ENCODE data around the gene L1TD1. TPM values are rescaled to one million over a fixed set of nuclear protein-coding genes. Genes with fewer than 3 reads are reported as not detected.
"Not testable (repeated sequence)": the region's sequence is repeated elsewhere in the genome, so short reads cannot be mapped to it uniquely, and the experiment has no call there.

L1TD1 gene
- total RNA-seq, 1 experiment from 2014 or later = 103 TPM

GRCh38 chr1:62218604-62219003 lies 24.0 kb downstream of the L1TD1 start:
- H3K36me3 ChIP-seq (replicated peaks; ENCODE audit: control insufficient read depth, insufficient read depth, low read length) = peaks cover 3% of the 10 kb centered on the region
- no peak overlapping the region for H3K4me3 ChIP-seq (ENCODE audit: insufficient read depth, low read depth, low read length)
- DNase-seq = no peak
- H3K27me3 ChIP-seq (ENCODE audit: control insufficient read depth, insufficient read depth, low read length) = no peaks in the 10 kb centered on the region

DNA sequence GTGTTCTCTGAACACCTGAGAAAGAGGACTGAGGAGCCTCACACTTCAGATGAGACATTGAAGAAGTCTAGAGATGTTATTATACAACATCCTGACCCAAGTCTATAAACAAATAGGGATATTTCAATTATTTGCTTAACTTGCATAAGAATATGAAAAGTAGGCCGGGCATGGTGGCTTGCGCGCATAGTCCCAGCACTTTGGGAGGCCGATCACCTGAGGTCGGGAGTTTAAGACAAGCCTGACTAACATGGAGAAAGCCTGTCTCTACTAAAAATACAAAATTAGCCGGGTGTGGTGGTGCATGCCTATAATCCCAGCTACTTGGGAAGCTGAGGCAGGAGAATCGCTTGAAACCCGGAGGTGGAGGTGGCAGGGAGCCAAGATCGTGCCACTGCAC lies 25.8 kb downstream of the L1TD1 start:
- DNase-seq; H3K4me3 ChIP-seq (ENCODE audit: insufficient read depth, low read depth, low read length); H3K27me3 ChIP-seq (ENCODE audit: control insufficient read depth, insufficient read depth, low read length); H3K36me3 ChIP-seq (replicated peaks; ENCODE audit: control insufficient read depth, insufficient read depth, low read length): not testable (repeated sequence)

- DNase-seq = no peak
- Histone ChIP-seq H3K36me3 (replicated peaks; ENCODE audit: control insufficient read depth, insufficient read depth, low read length) (peaks cover 4% of the 10 kb centered on the region), H3K4me3 (ENCODE audit: insufficient read depth, low read depth, low read length) (no peak overlapping the region), H3K27me3 (ENCODE audit: control insufficient read depth, insufficient read depth, low read length) (no peaks in the 10 kb centered on the region)
Measured at GRCh38 chr1:62221171-62221570, 26.5 kb downstream of the L1TD1 start.

GRCh38 chr1:62222321-62222720 lies 27.7 kb downstream of the L1TD1 start:
- no peak for DNase-seq

GRCh38 chr1:62224182-62224581 lies 29.5 kb downstream of the L1TD1 start:
- no peak overlapping the region for H3K4me3 ChIP-seq (ENCODE audit: insufficient read depth, low read depth, low read length)
- DNase-seq = no peak
- peaks cover 15% of the 10 kb centered on the region for H3K36me3 ChIP-seq (replicated peaks; ENCODE audit: control insufficient read depth, insufficient read depth, low read length)
- H3K27me3 ChIP-seq (ENCODE audit: control insufficient read depth, insufficient read depth, low read length) = no peaks in the 10 kb centered on the region

More at GRCh38 chr1:62222321-62222720, 27.7 kb downstream of the L1TD1 start:
- Histone ChIP-seq H3K27me3 (ENCODE audit: control insufficient read depth, insufficient read depth, low read length) (no peaks in the 10 kb centered on the region), H3K4me3 (ENCODE audit: insufficient read depth, low read depth, low read length) (no peak overlapping the region), H3K36me3 (replicated peaks; ENCODE audit: control insufficient read depth, insufficient read depth, low read length) (peaks cover 8% of the 10 kb centered on the region)

DNA sequence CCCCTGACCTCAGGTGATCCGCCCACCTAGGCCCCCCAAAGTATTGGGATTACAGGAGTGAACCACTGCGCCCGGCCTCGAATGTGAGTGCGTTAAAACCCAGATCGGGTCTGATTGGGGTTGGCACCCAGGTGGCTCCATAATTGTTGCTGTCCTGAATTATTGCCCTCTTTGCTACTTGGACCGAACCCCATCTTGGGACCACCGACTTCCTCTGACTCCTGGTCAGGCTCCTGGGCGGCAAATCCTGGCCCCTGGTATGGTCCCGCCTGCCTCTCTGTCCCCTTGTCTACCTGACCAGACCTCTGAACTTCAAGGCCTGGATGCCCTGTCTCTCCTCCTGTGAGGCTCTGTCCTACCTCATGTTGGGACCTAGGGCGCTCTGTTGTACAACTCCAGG lies 32.8 kb downstream of the L1TD1 start:
- Histone ChIP-seq H3K4me3 (ENCODE audit: insufficient read depth, low read depth, low read length) (no peak overlapping the region), H3K36me3 (replicated peaks; ENCODE audit: control insufficient read depth, insufficient read depth, low read length) (peaks cover 24% of the 10 kb centered on the region), H3K27me3 (ENCODE audit: control insufficient read depth, insufficient read depth, low read length) (no peaks in the 10 kb centered on the region)
- DNase-seq = no peak

GRCh38 chr1:62228136-62228882 lies 33.7 kb downstream of the L1TD1 start:
- no peak for DNase-seq
- H3K36me3 ChIP-seq (replicated peaks; ENCODE audit: control insufficient read depth, insufficient read depth, low read length) = peaks cover 24% of the 10 kb centered on the region
- H3K4me3 ChIP-seq (ENCODE audit: insufficient read depth, low read depth, low read length) = no peak overlapping the region
- no peaks in the 10 kb centered on the region for H3K27me3 ChIP-seq (ENCODE audit: control insufficient read depth, insufficient read depth, low read length)

DNA sequence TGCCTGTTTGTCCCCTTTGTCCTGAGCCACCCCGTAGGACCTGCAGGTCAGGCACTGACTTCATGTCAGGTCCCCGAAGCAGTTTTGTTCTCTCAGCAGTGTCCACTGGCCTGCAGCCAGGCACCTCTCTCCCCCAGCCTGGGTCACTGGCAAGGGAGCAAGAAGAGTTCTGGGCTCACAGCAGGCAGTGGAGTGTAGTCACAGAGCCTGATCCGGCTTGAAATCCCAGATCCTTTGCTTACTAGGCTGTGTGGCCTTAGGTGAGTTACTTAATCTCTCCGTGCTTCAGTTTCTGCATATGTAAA lies 34.2 kb downstream of the L1TD1 start:
- Histone ChIP-seq H3K36me3 (replicated peaks; ENCODE audit: control insufficient read depth, insufficient read depth, low read length) (peaks cover 24% of the 10 kb centered on the region), H3K4me3 (ENCODE audit: insufficient read depth, low read depth, low read length) (no peak overlapping the region), H3K27me3 (ENCODE audit: control insufficient read depth, insufficient read depth, low read length) (no peaks in the 10 kb centered on the region)
- no peak for DNase-seq

GRCh38 chr1:62229468-62229867 lies 34.8 kb downstream of the L1TD1 start:
- H3K36me3 ChIP-seq (replicated peaks; ENCODE audit: control insufficient read depth, insufficient read depth, low read length) = peaks cover 24% of the 10 kb centered on the region
- H3K27me3 ChIP-seq (ENCODE audit: control insufficient read depth, insufficient read depth, low read length) = no peaks in the 10 kb centered on the region
- DNase-seq = no peak
- H3K4me3 ChIP-seq (ENCODE audit: insufficient read depth, low read depth, low read length) = no peak overlapping the region

GRCh38 chr1:62229932-62230331 lies 35.3 kb downstream of the L1TD1 start:
- H3K27me3 ChIP-seq (ENCODE audit: control insufficient read depth, insufficient read depth, low read length) = no peaks in the 10 kb centered on the region
- no peak for DNase-seq
- no peak overlapping the region for H3K4me3 ChIP-seq (ENCODE audit: insufficient read depth, low read depth, low read length)
- peaks cover 24% of the 10 kb centered on the region for H3K36me3 ChIP-seq (replicated peaks; ENCODE audit: control insufficient read depth, insufficient read depth, low read length)

GRCh38 chr1:62230718-62231117 lies 36.1 kb downstream of the L1TD1 start:
- Histone ChIP-seq H3K36me3 (replicated peaks; ENCODE audit: control insufficient read depth, insufficient read depth, low read length) (peaks cover 23% of the 10 kb centered on the region), H3K27me3 (ENCODE audit: control insufficient read depth, insufficient read depth, low read length) (no peaks in the 10 kb centered on the region), H3K4me3 (ENCODE audit: insufficient read depth, low read depth, low read length) (no peak overlapping the region)
- no peak for DNase-seq

GRCh38 chr1:62232871-62233278 lies 38.2 kb downstream of the L1TD1 start:
- Histone ChIP-seq H3K36me3 (replicated peaks; ENCODE audit: control insufficient read depth, insufficient read depth, low read length) (peaks cover 16% of the 10 kb centered on the region), H3K4me3 (ENCODE audit: insufficient read depth, low read depth, low read length) (no peak overlapping the region), H3K27me3 (ENCODE audit: control insufficient read depth, insufficient read depth, low read length) (no peaks in the 10 kb centered on the region)
- no peak for DNase-seq

- peaks cover 9% of the 10 kb centered on the region for H3K36me3 ChIP-seq (replicated peaks; ENCODE audit: control insufficient read depth, insufficient read depth, low read length)
- H3K27me3 ChIP-seq (ENCODE audit: control insufficient read depth, insufficient read depth, low read length) = no peaks in the 10 kb centered on the region
- DNase-seq = no peak
- no peak overlapping the region for H3K4me3 ChIP-seq (ENCODE audit: insufficient read depth, low read depth, low read length)
Measured at GRCh38 chr1:62233926-62234450, 39.3 kb downstream of the L1TD1 start.

DNA sequence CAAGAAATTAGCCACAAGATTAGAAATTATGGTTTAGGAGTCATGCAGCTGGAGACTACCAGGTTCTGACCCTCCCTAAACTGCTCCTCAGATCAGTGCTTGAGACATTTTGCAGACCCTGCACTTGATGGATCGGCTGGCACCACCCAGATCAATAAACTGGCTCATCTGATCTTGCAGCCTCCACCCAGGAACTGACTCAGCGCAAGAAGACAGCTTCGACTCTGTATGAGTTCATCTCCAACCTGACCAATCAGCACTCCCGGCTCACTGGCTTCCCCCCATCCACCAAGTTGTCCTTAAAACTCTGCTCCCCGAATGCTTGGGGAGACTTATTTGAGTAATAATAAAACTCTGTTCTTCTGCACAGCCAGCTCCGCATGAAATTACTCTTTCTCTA lies 40.0 kb downstream of the L1TD1 start:
- Histone ChIP-seq H3K4me3 (ENCODE audit: insufficient read depth, low read depth, low read length) (no peak overlapping the region), H3K27me3 (ENCODE audit: control insufficient read depth, insufficient read depth, low read length) (no peaks in the 10 kb centered on the region), H3K36me3 (replicated peaks; ENCODE audit: control insufficient read depth, insufficient read depth, low read length) (peaks cover 8% of the 10 kb centered on the region)
- DNase-seq = no peak

DNA sequence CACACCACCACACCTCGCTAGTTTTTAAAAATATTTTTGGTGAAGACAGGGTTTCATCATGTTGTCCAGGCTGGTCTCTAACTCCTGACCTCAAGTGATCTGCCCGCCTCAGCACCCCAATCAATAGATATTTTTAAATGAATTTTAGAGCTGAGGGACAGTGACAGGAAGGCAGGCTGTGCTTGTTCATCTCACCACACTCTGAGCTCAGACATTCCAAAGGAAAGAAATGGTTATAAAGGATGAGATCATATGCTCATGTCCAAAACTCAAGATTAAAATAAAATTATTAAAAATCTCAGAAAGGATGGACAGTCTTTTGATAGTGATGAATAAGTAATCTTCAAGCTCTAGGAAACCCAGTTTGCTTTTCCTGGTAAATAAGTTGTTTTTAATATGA lies 40.9 kb downstream of the L1TD1 start:
- H3K4me3 ChIP-seq (ENCODE audit: insufficient read depth, low read depth, low read length) = no peak overlapping the region
- no peaks in the 10 kb centered on the region for H3K27me3 ChIP-seq (ENCODE audit: control insufficient read depth, insufficient read depth, low read length)
- no peak for DNase-seq
- H3K36me3 ChIP-seq (replicated peaks; ENCODE audit: control insufficient read depth, insufficient read depth, low read length) = peaks cover 4% of the 10 kb centered on the region

- Histone ChIP-seq H3K27me3 (ENCODE audit: control insufficient read depth, insufficient read depth, low read length) (no peaks in the 10 kb centered on the region), H3K36me3 (replicated peaks; ENCODE audit: control insufficient read depth, insufficient read depth, low read length) (no peaks in the 10 kb centered on the region), H3K4me3 (ENCODE audit: insufficient read depth, low read depth, low read length) (no peak overlapping the region)
- DNase-seq = no peak
Measured at GRCh38 chr1:62237361-62237760, 42.7 kb downstream of the L1TD1 start.

Measured in H7 (cell line).